Activated CD4-positive, alpha-beta T cell treated with anti-CD3 and anti-CD28 coated beads, Interleukin-2, Interleukin-6, amounts not matched to agents 100 ng/mL and 50 ng/mL, durations not matched to agents 16 hours and 8 hours (primary cell): ENCODE results near the gene DDX25.

Experiments
- DNase-seq: peaks from one replicate; pipeline ENCODE4 v3.0.0-alpha.2; 2020

The DDX25 gene

GRCh38 chr11:125952973-125953372 lies 48.7 kb downstream of the DDX25 start:
- no peak for DNase-seq

GRCh38 chr11:125953401-125953935 lies 49.2 kb downstream of the DDX25 start:
- DNase-seq: no peak

GRCh38 chr11:125954123-125954944 lies 50.0 kb downstream of the DDX25 start:
- no peak for DNase-seq

GRCh38 chr11:125954945-125955640 lies 50.8 kb downstream of the DDX25 start:
- DNase-seq: no peak

- DNase-seq: no peak
Observed at GRCh38 chr11:125955856-125956255, 51.5 kb downstream of the DDX25 start.

- no peak for DNase-seq
Observed at GRCh38 chr11:125956391-125957134, 52.3 kb downstream of the DDX25 start.

- DNase-seq: no peak
Observed at GRCh38 chr11:125957618-125958332, 53.5 kb downstream of the DDX25 start.

DNA sequence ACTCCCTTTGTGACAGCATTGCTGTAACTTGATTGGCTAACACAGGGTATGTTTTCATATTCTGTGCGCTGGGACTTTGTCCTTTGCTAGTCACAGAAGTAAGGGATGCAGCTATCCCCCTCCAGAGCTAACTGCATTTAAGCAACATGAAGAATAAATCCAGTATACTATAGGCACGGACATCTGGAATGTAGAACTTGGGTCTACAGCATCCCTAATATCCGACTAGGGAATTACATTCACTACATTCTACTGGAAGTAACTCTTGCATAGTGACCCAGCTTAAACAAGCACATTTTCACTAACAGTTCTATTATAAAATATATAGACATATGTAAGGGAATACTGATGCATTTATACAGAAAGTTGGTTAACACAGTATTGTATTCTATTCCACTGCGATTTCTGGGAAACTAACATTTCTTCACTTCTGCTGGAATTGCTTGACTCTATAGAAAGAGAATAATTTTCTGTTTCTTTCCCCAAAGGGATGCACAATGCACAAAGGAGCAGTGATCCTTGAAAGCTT lies 54.6 kb downstream of the DDX25 start:
- no peak for DNase-seq

- DNase-seq: no peak
Observed at GRCh38 chr11:125959511-125959910, 55.2 kb downstream of the DDX25 start.

- no peak for DNase-seq
Observed at GRCh38 chr11:125959931-125960330, 55.6 kb downstream of the DDX25 start.

DNA sequence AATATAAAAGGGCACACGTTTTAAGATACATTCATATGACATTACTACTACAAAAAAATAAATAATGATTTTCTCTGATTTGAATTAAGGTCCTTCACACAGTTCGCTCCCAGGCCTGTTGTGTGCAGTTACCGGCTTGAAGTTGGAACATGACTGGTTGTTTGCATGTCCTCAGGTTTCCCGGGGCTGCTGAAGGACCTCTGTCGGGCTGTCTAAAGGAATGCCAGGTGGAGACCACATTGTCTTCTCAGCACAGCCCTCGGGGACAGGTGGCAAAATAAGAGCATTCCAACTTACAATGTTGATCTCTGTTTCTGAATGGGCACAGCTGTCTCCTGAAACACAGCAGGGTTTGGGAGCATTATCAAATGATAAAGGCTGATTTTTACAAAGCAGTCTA lies 56.5 kb downstream of the DDX25 start:
- DNase-seq: no peak

DNA sequence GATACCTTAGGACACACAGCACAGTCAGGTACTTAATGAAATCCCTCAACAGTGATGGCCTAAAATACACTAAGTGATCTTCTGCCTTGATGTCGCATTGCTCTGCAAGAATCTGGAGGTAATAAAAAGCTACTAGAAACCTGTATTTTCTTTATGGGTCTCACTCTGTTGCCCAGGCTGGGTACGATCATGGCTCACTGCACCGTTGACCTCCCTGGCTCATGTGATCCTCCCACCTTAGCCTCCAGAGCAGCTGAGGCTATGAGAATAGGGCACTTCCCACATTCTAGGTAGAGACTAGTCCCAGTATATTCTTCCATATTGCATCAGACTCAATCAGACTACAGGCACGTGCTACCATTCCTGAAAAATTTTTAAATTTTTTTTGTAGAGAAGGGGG lies 63.2 kb downstream of the DDX25 start:
- DNase-seq: no peak

GRCh38 chr11:125968354-125968753 lies 64.0 kb downstream of the DDX25 start:
- no peak for DNase-seq

GRCh38 chr11:125971618-125972017 lies 67.3 kb downstream of the DDX25 start:
- DNase-seq: no peak

DNA sequence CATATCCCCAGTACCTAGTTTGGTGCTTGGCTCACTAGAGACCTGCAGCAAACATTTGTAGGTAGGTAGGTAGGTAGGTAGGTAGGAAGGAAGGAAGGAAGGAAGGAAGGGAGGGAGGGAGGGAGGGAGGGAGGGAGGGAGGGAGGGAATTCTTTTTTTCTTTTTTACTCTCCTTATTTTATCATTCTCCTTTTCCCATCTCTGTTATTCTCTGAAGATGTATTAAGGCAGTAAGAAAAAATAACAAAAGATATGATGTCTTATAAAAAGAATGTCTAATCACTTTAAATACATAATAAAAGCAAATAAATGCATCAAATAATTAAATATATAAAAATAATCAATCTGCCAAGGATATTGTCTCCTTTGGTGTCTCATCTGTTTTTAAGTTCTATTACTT lies 70.0 kb downstream of the DDX25 start:
- no peak for DNase-seq

GRCh38 chr11:125975634-125976033 lies 71.3 kb downstream of the DDX25 start:
- DNase-seq: no peak

DNA sequence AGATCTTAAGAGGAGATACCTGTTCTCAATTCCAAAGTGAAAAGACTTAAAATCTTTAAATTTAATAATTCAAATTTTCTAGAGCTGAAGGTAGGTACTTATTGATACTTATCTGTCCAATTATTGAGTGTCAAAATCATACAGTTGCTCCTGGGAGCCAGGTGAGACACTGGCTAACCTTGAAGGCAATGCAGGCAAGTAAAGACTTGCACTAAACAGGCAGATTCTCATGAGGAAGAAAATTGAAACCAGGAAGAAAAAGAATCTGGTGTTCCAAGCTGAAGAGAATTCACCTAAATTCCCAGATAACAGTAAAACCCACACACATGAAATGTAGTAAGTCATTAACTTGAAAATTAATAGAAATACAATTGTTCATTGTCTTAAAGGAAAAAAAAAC lies 71.8 kb downstream of the DDX25 start:
- DNase-seq: no peak

GRCh38 chr11:125977333-125977732 lies 73.0 kb downstream of the DDX25 start:
- no peak for DNase-seq

GRCh38 chr11:125978181-125978716 lies 73.9 kb downstream of the DDX25 start:
- no peak for DNase-seq
